ENCODE results near the gene SCNN1G. TPM values are rescaled to one million over a fixed set of nuclear protein-coding genes. Genes with fewer than 3 reads are reported as not detected.

SCNN1G gene
- total and polyA plus RNA-seq, 5 donors = 0.05 TPM; not detected in 4

DNA sequence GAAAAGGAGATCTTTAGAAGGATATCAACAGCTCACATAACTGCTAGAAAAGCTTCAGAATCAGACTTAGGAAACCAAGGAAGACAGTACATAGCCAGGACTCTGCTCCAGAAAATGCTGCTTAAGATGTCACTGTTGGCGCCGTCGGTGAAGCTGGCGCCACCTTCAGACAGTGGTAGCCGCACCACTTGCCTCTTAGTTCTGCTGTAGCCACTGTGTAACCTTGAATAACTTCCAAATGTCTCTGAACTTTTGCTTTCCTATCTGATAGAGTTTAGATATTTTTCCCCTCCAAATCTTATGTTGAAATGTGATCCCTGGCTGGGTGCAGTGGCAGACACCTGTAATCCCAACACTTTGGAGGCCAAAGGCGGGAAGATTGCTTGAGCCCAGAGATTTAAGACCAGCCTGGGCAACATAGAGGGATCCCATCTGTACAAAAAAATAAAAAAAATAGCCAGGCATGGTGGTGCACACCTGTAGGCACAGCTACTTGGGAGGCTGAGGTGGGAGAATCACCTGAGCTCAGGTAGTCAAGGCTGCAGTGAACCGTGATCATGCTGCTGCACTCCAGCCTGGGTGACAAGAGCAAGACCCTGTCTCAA, 27.0 kb upstream of the SCNN1G start:
- ATAC-seq (peak in 1 of 2 donors; percentile 27), DNase-seq (no peak)
- H3K9me3 ChIP-seq (ENCODE audit: control insufficient read depth, low read length) = no peaks in the 10 kb centered on the region
- WGBS = 34% methylated on average over 7 of the region's 7 CpGs
- H3K4me1 ChIP-seq (ENCODE audit: control insufficient read depth, insufficient read depth, low read length) = no peaks in the 10 kb centered on the region
- intact Hi-C loops (cut with DNase I) = no loop called here
- no peaks in the 10 kb centered on the region for H3K27me3 ChIP-seq (ENCODE audit: control insufficient read depth, insufficient read depth)
- no peak overlapping the region for H3K27ac ChIP-seq (ENCODE audit: low read length)
- no peak overlapping the region for H3K4me3 ChIP-seq (ENCODE audit: low read length)

GRCh38 chr16:23156110-23156509, 26.4 kb upstream of the SCNN1G start:
- H3K27me3 ChIP-seq (ENCODE audit: control insufficient read depth, insufficient read depth) = no peaks in the 10 kb centered on the region
- intact Hi-C loops (cut with DNase I) = no loop called here
- ATAC-seq = no peak
- H3K9me3 ChIP-seq (ENCODE audit: control insufficient read depth, low read length) = no peaks in the 10 kb centered on the region
- WGBS = 65% methylated on average over 3 of the region's 3 CpGs
- H3K4me3 ChIP-seq (ENCODE audit: low read length) = no peak overlapping the region
- no peak for DNase-seq
- no peak overlapping the region for H3K27ac ChIP-seq (ENCODE audit: low read length)
- no peaks in the 10 kb centered on the region for H3K4me1 ChIP-seq (ENCODE audit: control insufficient read depth, insufficient read depth, low read length)

- 56% methylated on average over 1 of the region's 1 CpG for WGBS
- Histone ChIP-seq H3K4me3 (ENCODE audit: low read length) (no peak overlapping the region), H3K9me3 (ENCODE audit: control insufficient read depth, low read length) (no peaks in the 10 kb centered on the region), H3K27ac (ENCODE audit: low read length) (no peak overlapping the region), H3K27me3 (ENCODE audit: control insufficient read depth, insufficient read depth) (no peaks in the 10 kb centered on the region), H3K4me1 (ENCODE audit: control insufficient read depth, insufficient read depth, low read length) (no peaks in the 10 kb centered on the region)
- ATAC-seq (no peak), DNase-seq (no peak)
- intact Hi-C loops (cut with DNase I) = no loop called here
Observed at GRCh38 chr16:23156946-23157460, 25.5 kb upstream of the SCNN1G start.

GRCh38 chr16:23158114-23158513, 24.4 kb upstream of the SCNN1G start:
- no peaks in the 10 kb centered on the region for H3K9me3 ChIP-seq (ENCODE audit: control insufficient read depth, low read length)
- no peak overlapping the region for H3K27ac ChIP-seq (ENCODE audit: low read length)
- intact Hi-C loops (cut with DNase I) = no loop called here
- no peak for ATAC-seq
- H3K27me3 ChIP-seq (ENCODE audit: control insufficient read depth, insufficient read depth) = no peaks in the 10 kb centered on the region
- no peak overlapping the region for H3K4me3 ChIP-seq (ENCODE audit: low read length)
- no peaks in the 10 kb centered on the region for H3K4me1 ChIP-seq (ENCODE audit: control insufficient read depth, insufficient read depth, low read length)
- no peak for DNase-seq
- 96% methylated on average over 6 of the region's 6 CpGs for WGBS

DNA sequence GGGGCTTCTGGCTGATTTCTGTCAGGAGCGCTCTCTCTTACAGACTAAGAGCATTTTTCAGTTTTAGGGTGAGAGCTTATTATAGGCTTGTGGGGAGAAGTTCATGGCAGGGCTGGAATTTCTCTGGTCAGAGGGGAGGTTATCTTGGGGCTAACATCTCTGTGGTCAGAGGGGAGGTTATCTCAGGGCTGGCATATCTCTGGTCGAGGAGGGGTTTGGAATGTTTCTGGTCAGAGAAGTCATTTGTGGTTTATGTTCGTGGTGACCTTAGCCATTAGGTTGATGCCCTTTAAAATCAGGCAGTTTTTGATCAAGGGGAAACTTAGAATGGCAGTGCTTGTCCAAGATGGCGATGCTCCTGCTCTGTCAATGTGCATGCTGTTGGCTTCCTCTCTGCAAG, 22.5 kb upstream of the SCNN1G start:
- Histone ChIP-seq H3K27me3 (ENCODE audit: control insufficient read depth, insufficient read depth) (no peaks in the 10 kb centered on the region), H3K4me1 (ENCODE audit: control insufficient read depth, insufficient read depth, low read length) (no peaks in the 10 kb centered on the region), H3K9me3 (ENCODE audit: control insufficient read depth, low read length) (no peaks in the 10 kb centered on the region), H3K4me3 (ENCODE audit: low read length) (no peak overlapping the region), H3K27ac (ENCODE audit: low read length) (no peak overlapping the region)
- DNase-seq = no peak
- intact Hi-C loops (cut with DNase I) = no loop called here
- WGBS = 65% methylated on average over 4 of the region's 4 CpGs
- no peak for ATAC-seq

DNA sequence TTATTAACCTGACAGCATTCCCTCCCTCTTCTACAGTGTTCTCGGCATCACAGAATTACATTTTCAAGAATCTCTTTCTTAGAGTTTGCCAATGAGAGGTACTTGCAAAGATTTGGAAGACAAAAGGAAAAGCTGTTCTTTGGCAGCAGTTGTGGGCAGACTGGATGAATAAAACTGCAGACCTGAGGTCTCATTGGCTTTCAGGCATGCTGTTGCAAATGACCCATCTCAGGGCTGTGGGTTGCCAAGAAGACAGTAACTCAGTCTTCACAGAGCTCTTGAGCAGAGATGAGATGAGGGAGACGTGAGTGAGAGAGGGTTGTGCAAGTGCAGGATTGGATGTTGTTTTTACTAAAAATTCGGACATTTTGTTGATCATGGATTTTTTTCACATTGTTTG, 22.0 kb upstream of the SCNN1G start:
- Histone ChIP-seq H3K9me3 (ENCODE audit: control insufficient read depth, low read length) (no peaks in the 10 kb centered on the region), H3K27me3 (ENCODE audit: control insufficient read depth, insufficient read depth) (no peaks in the 10 kb centered on the region), H3K4me1 (ENCODE audit: control insufficient read depth, insufficient read depth, low read length) (no peaks in the 10 kb centered on the region), H3K4me3 (ENCODE audit: low read length) (no peak overlapping the region), H3K27ac (ENCODE audit: low read length) (no peak overlapping the region)
- intact Hi-C loops (cut with DNase I) = no loop called here
- WGBS = 74% methylated on average over 3 of the region's 3 CpGs
- no peak for DNase-seq
- no peak for ATAC-seq

DNA sequence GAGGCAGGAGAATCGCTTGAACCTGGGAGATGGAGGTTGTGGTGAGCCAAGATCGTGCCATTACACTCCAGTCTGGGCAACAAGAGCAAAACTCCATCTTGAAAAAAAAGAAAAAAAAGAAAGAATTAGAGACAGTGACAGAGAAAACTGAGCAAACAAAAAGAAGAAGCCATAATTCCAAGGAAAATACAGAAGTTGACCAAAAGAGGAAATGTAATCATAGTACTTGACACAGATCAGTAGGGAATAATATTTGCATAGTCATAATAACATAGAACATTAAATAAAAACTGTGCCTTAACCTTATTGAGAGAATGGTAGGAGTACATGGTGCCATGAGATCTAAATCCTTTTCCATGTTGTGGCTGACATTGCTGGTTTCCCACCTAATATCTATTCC, 18.6 kb upstream of the SCNN1G start:
- no peak for ATAC-seq
- 84% methylated on average over 2 of the region's 2 CpGs for WGBS
- no peaks in the 10 kb centered on the region for H3K27me3 ChIP-seq (ENCODE audit: control insufficient read depth, insufficient read depth)
- intact Hi-C loops (cut with DNase I) = no loop called here
- H3K4me3 ChIP-seq (ENCODE audit: low read length) = no peak overlapping the region
- no peaks in the 10 kb centered on the region for H3K9me3 ChIP-seq (ENCODE audit: control insufficient read depth, low read length)
- no peak overlapping the region for H3K27ac ChIP-seq (ENCODE audit: low read length)
- no peaks in the 10 kb centered on the region for H3K4me1 ChIP-seq (ENCODE audit: control insufficient read depth, insufficient read depth, low read length)
- no peak for DNase-seq

DNA sequence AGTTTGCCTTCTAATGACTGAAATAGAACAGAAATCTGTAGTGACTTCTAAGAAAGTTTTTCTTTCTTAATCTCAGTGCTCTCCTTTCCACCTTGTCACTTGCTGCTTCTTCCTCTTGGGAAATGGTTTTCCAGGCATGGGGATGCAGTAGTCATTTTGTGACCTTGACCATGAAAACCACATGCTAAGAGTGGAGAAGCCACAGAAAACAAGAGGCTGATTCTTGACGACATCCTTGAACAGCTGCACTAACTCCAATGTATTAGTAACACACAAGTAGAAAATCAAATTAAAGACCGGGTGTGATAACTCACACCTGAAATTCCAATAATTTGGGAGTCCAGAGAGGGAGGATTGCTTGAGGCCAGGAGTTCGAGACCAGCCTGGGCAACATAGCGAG, 17.8 kb upstream of the SCNN1G start:
- no peaks in the 10 kb centered on the region for H3K9me3 ChIP-seq (ENCODE audit: control insufficient read depth, low read length)
- H3K4me1 ChIP-seq (ENCODE audit: control insufficient read depth, insufficient read depth, low read length) = no peaks in the 10 kb centered on the region
- WGBS = 88% methylated on average over 4 of the region's 4 CpGs
- no peak overlapping the region for H3K27ac ChIP-seq (ENCODE audit: low read length)
- H3K27me3 ChIP-seq (ENCODE audit: control insufficient read depth, insufficient read depth) = no peaks in the 10 kb centered on the region
- no peak overlapping the region for H3K4me3 ChIP-seq (ENCODE audit: low read length)
- intact Hi-C loops (cut with DNase I) = no loop called here
- DNase-seq (no peak), ATAC-seq (no peak)

DNA sequence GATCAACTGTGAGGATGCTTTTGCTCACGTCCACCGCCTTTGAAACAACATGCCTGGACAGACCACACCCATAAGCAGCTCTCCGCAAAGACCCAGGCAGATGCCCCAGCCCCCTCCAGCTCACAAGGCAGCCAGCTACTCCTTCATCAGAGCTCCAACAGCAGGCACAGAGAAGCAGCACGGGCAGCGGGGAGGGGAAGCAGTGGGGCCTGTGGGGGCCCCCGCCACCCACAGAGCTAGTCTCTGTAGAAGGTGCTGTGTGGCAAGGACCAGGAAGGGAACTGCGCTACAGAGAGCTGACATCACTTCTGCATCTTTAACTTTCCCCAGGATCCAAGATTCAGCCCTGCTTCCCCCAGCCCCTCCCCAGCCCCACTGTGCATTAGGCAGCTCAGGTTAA, 10.0 kb upstream of the SCNN1G start:
- 36% methylated on average over 7 of the region's 7 CpGs for WGBS
- Histone ChIP-seq H3K4me1 (ENCODE audit: control insufficient read depth, insufficient read depth, low read length) (no peaks in the 10 kb centered on the region), H3K27ac (ENCODE audit: low read length) (no peak overlapping the region), H3K9me3 (ENCODE audit: control insufficient read depth, low read length) (no peaks in the 10 kb centered on the region), H3K27me3 (ENCODE audit: control insufficient read depth, insufficient read depth) (no peaks in the 10 kb centered on the region), H3K4me3 (ENCODE audit: low read length) (no peak overlapping the region)
- intact Hi-C loops (cut with DNase I) = no loop called here
- DNase-seq (no peak), ATAC-seq (no peak)

DNA sequence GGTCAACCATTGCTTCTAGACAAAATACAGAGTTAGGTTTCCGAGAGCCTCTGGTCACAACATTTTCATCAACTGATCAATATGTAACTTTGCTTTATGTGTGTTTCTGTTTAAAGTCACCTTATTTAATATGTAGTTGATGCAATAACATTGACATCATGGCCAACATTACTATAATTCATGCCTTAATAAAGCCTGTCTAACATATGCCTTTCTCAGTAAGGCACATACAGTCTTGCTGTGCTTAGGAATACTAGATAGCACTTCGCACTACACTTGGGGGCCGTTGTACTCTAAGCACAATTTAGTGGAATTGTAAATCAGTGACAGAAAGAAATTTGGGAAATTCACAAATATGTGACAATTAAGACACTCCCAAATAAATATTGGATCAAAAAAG, 9.6 kb upstream of the SCNN1G start:
- DNase-seq = no peak
- H3K27ac ChIP-seq (ENCODE audit: low read length) = no peak overlapping the region
- intact Hi-C loops (cut with DNase I) = no loop called here
- H3K27me3 ChIP-seq (ENCODE audit: control insufficient read depth, insufficient read depth) = no peaks in the 10 kb centered on the region
- no peak for ATAC-seq
- H3K9me3 ChIP-seq (ENCODE audit: control insufficient read depth, low read length) = no peaks in the 10 kb centered on the region
- H3K4me3 ChIP-seq (ENCODE audit: low read length) = no peak overlapping the region
- no peaks in the 10 kb centered on the region for H3K4me1 ChIP-seq (ENCODE audit: control insufficient read depth, insufficient read depth, low read length)
- 84% methylated on average over 3 of the region's 3 CpGs for WGBS

- 38% methylated on average over 2 of the region's 2 CpGs for WGBS
Observed at GRCh38 chr16:23174622-23175021, 7.9 kb upstream of the SCNN1G start.

DNA sequence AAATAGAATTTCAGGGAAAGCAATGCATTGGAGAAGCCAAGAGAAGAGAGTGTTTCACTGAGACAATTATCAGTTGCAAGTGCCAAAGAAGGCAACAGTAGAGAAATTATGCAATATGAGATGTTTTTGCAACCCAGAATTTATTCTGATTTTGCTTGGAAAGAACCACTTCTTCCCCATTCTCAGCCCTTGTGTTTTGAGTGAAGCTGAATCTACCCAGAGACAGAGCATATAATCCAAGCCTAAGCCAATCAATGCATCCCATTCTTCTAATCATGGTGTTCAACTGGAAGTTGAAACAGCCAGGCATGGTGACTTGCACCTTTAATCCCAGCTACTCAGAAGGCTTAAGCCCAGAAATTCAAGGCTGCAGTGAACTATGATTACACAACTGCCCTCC, 6.9 kb upstream of the SCNN1G start:
- no peak overlapping the region for H3K4me3 ChIP-seq (ENCODE audit: low read length)
- ATAC-seq (no peak), DNase-seq (no peak)
- no peaks in the 10 kb centered on the region for H3K27me3 ChIP-seq (ENCODE audit: control insufficient read depth, insufficient read depth)
- no peaks in the 10 kb centered on the region for H3K9me3 ChIP-seq (ENCODE audit: control insufficient read depth, low read length)
- intact Hi-C loops (cut with DNase I) = no loop called here
- no peaks in the 10 kb centered on the region for H3K4me1 ChIP-seq (ENCODE audit: control insufficient read depth, insufficient read depth, low read length)
- H3K27ac ChIP-seq (ENCODE audit: low read length) = no peak overlapping the region

More at GRCh38 chr16:23174622-23175021, 7.9 kb upstream of the SCNN1G start:
- DNase-seq (no peak), ATAC-seq (no peak)
- H3K4me1 ChIP-seq (ENCODE audit: control insufficient read depth, insufficient read depth, low read length) = no peaks in the 10 kb centered on the region
- no peaks in the 10 kb centered on the region for H3K9me3 ChIP-seq (ENCODE audit: control insufficient read depth, low read length)
- no peaks in the 10 kb centered on the region for H3K27me3 ChIP-seq (ENCODE audit: control insufficient read depth, insufficient read depth)
- H3K27ac ChIP-seq (ENCODE audit: low read length) = no peak overlapping the region
- no peak overlapping the region for H3K4me3 ChIP-seq (ENCODE audit: low read length)
- intact Hi-C loops (cut with DNase I) = no loop called here

Data from right cardiac atrium (tissue), 5 donors.